SK-N-SH (cell line): Measurements from ENCODE around the gene CHID1. TPM values are rescaled to one million over a fixed set of nuclear protein-coding genes. Genes with fewer than 3 reads are reported as not detected.

Experiments
- CTCF ChIA-PET: fragments of 300-600, 350-600 bp; formaldehyde crosslinking; extraction: SDS; loops from one replicate; lab custom pipeline; 2021; lab: Yijun Ruan, JAX
- POLR2A ChIA-PET: fragments of 350-600 bp; sonication (Branson Sonifier 250); formaldehyde crosslinking; extraction: SDS; loops from one replicate; lab custom pipeline; 2020; ENCODE audit warnings: antibody characterized with exemption, inconsistent platforms; lab: Yijun Ruan, JAX
- DNase-seq: peaks from one replicate; pipeline ENCODE4 v3.0.0; 2012
- H2AFZ ChIP-seq: fragments of 200-600 bp; sonication (generic); 2 replicates; pipeline ENCODE4 v1.8.1; 2016; ENCODE audit warnings: antibody characterized with exemption, mild to moderate bottlenecking, low read depth
- H3F3A ChIP-seq: fragments of 200-600 bp; sonication (generic); replicated peaks from 2 replicates; pipeline ENCODE3; 2016; ENCODE audit warnings: antibody characterized with exemption, mild to moderate bottlenecking; ENCODE audit not compliant: insufficient read depth
- H3K27ac ChIP-seq, 2 experiments: fragments of 200-500 bp in 1 of 2; fragments of 200-600 bp in 1 of 2; sonication (Bioruptor generic) in 1 of 2; sonication (generic), shearing (Covaris generic) in 1 of 2; 2 replicates each; pipeline versions ENCODE4 v1.5.1 to v1.6.1; 2014 to 2016; ENCODE audit warnings: low read depth in 2 of 2, inconsistent platforms in 1 of 2, low read length in 1 of 2, mild to moderate bottlenecking in 1 of 2, mixed read lengths in 1 of 2
- H3K27me3 ChIP-seq: fragments of 200-600 bp; sonication (generic), shearing (Covaris generic); 2 replicates; pipeline ENCODE4 v1.6.1; 2016; ENCODE audit warnings: mixed run types; ENCODE audit not compliant: insufficient read depth
- H3K36me3 ChIP-seq, 2 experiments: fragments of 200-500 bp in 1 of 2; fragments of 200-600 bp in 1 of 2; sonication (Bioruptor generic) in 1 of 2; sonication (generic) in 1 of 2; replicated peaks in 1 of 2; 2 replicates each; pipeline versions ENCODE3 to v1.5.1; 2014 to 2016; ENCODE audit warnings: low read length in 1 of 2, mild to moderate bottlenecking in 1 of 2; ENCODE audit not compliant: insufficient read depth in 2 of 2, control insufficient read depth in 1 of 2
- H3K4me1 ChIP-seq, 2 experiments: fragments of 200-500 bp in 1 of 2; fragments of 200-600 bp in 1 of 2; sonication (Bioruptor generic) in 1 of 2; sonication (generic), shearing (Covaris generic) in 1 of 2; 2 replicates each; pipeline versions ENCODE4 v1.5.1 to v1.6.1; 2014 to 2016; ENCODE audit warnings: low read depth in 1 of 2, low read length in 1 of 2, mixed run types in 1 of 2; ENCODE audit not compliant: insufficient read depth in 2 of 2, control insufficient read depth in 1 of 2
- H3K4me2 ChIP-seq: fragments of 200-600 bp; sonication (generic), shearing (Covaris generic); 2 replicates; pipeline ENCODE4 v1.6.1; 2017; ENCODE audit warnings: mixed run types
- H3K4me3 ChIP-seq, 2 experiments: fragments of 200-500 bp in 1 of 2; fragments of 200-600 bp in 1 of 2; sonication (Bioruptor generic) in 1 of 2; sonication (generic), shearing (Covaris generic) in 1 of 2; 2 replicates each; pipeline versions ENCODE4 v1.5.1 to v1.8.1; 2014 to 2016; ENCODE audit warnings: low read depth in 2 of 2, inconsistent platforms in 1 of 2, low read length in 1 of 2, mild to moderate bottlenecking in 1 of 2, mixed read lengths in 1 of 2, moderate library complexity in 1 of 2
- H3K79me2 ChIP-seq: fragments of 200-600 bp; sonication (generic); 2 replicates; pipeline ENCODE4 v1.8.1; 2017; ENCODE audit warnings: mild to moderate bottlenecking; ENCODE audit not compliant: insufficient read depth
- H3K9ac ChIP-seq: fragments of 200-600 bp; sonication (generic); 2 replicates; pipeline ENCODE4 v1.6.1; 2017; ENCODE audit warnings: mixed run types
- H3K9me2 ChIP-seq: fragments of 200-600 bp; sonication (generic); 2 replicates; pipeline ENCODE4 v1.6.1; 2017; ENCODE audit warnings: mixed run types
- H3K9me3 ChIP-seq: fragments of 200-600 bp; sonication (generic); 2 replicates; pipeline ENCODE4 v1.6.1; 2017; ENCODE audit warnings: mixed run types, mild to moderate bottlenecking, moderate library complexity
- H4K20me1 ChIP-seq: fragments of 200-600 bp; sonication (generic); 2 replicates; pipeline ENCODE4 v1.6.1; 2017; ENCODE audit warnings: mild to moderate bottlenecking, mixed run types; ENCODE audit not compliant: insufficient read depth
- CHD2 ChIP-seq: fragments of 150-350 bp; IDR thresholded peaks from 2 replicates; pipeline ENCODE4 v1.6.1; 2018; ENCODE audit warnings: low read length; ENCODE audit not compliant: partially characterized antibody
- ELF1 ChIP-seq: IDR thresholded peaks from 2 replicates; pipeline ENCODE4 v1.4.0; 2012
- EP300 ChIP-seq, 2 experiments: IDR thresholded peaks; 2 replicates each; pipeline versions ENCODE4 v1.4.0 to v1.6.1; 2012; ENCODE audit warnings: borderline replicate concordance in 1 of 2, low read depth in 1 of 2, low read length in 1 of 2
- FOXJ3 ChIP-seq: sonication (generic); formaldehyde crosslinking; IDR thresholded peaks from 2 replicates; pipeline ENCODE4 v1.5.1; 2020; ENCODE audit warnings: mild to moderate bottlenecking, missing genetic modification reagents
- FOXM1 ChIP-seq: IDR thresholded peaks from 2 replicates; pipeline ENCODE4 v1.4.0; 2012; ENCODE audit warnings: low read depth, mild to moderate bottlenecking
- GABPA ChIP-seq: IDR thresholded peaks from 2 replicates; pipeline ENCODE4 v1.4.0; 2012; ENCODE audit warnings: low read depth, mild to moderate bottlenecking
- GATA2 ChIP-seq: sonication (generic); formaldehyde crosslinking; IDR thresholded peaks from 2 replicates; pipeline ENCODE4 v1.5.0; 2020; ENCODE audit warnings: mild to moderate bottlenecking, missing genetic modification reagents
- JUND ChIP-seq: IDR thresholded peaks from 2 replicates; pipeline ENCODE4 v1.4.0; 2012
- MAX ChIP-seq: IDR thresholded peaks from 2 replicates; pipeline ENCODE4 v1.4.0; 2012; ENCODE audit warnings: low read depth
- MXI1 ChIP-seq: IDR thresholded peaks from 2 replicates; pipeline ENCODE4 v1.6.1; 2012; ENCODE audit warnings: mild to moderate bottlenecking, low read depth, low read length, improper control_type of control experiment
- POLR2AphosphoS5 ChIP-seq: IDR thresholded peaks from 2 replicates; pipeline ENCODE4 v1.6.1; 2012; ENCODE audit warnings: low read depth, low read length
- RAD21 ChIP-seq: IDR thresholded peaks from 2 replicates; pipeline ENCODE4 v1.6.1; 2012; ENCODE audit warnings: mild to moderate bottlenecking, low read length
- RCOR1 ChIP-seq: fragments of 150-350 bp; IDR thresholded peaks from 2 replicates; pipeline ENCODE4 v1.6.1; 2017; ENCODE audit warnings: antibody characterized with exemption, low read length
- RXRA ChIP-seq: IDR thresholded peaks from 2 replicates; pipeline ENCODE4 v1.4.0; 2012; ENCODE audit warnings: low read depth, mild to moderate bottlenecking, borderline replicate concordance
- SIN3A ChIP-seq: IDR thresholded peaks from 2 replicates; pipeline ENCODE4 v1.6.1; 2012; ENCODE audit warnings: low read depth, mild to moderate bottlenecking, low read length, moderate library complexity, borderline replicate concordance
- SMC3 ChIP-seq: IDR thresholded peaks from 2 replicates; pipeline ENCODE4 v1.6.1; 2012; ENCODE audit warnings: low read depth, low read length, improper control_type of control experiment
- TAF1 ChIP-seq: IDR thresholded peaks from 2 replicates; pipeline ENCODE4 v1.6.1; 2012; ENCODE audit warnings: low read depth, mild to moderate bottlenecking, low read length, moderate library complexity, borderline replicate concordance
- YY1 ChIP-seq: IDR thresholded peaks from 2 replicates; pipeline ENCODE4 v1.4.0; 2012; ENCODE audit warnings: low read depth, mild to moderate bottlenecking
- WGBS: methylation state at CpG from one replicate; pipeline ENCODE4 v1.1.6; 2017; ENCODE audit warnings: low lambda C conversion rate; 5-methylcytosine and 5-hydroxymethylcytosine counted together
- polyA plus RNA-seq, 3 experiments: library from polyadenylated mRNA; depleted of rRNA; stranded (reverse); fragments of >200 nt; gene quantifications; 2 replicates each; pipeline ENCODE4 v1.2.3, GENCODE V29; 2012
- TF ChIP-seq, protein P1 (sequence below): IDR thresholded peaks from 2 replicates; pipeline ENCODE4 v1.4.0; 2012; ENCODE audit warnings: low read depth, borderline replicate concordance
- TF ChIP-seq, protein P2 (sequence below): fragments of 200-600 bp; sonication (generic); IDR thresholded peaks from 2 replicates; pipeline ENCODE4 v1.6.1; 2017; ENCODE audit warnings: antibody characterized with exemption, mild to moderate bottlenecking, moderate library complexity

CHID1 gene
- polyA plus RNA-seq, 1 of the 3 experiments (the other 2 are of a cell fraction): 231 TPM

DNA sequence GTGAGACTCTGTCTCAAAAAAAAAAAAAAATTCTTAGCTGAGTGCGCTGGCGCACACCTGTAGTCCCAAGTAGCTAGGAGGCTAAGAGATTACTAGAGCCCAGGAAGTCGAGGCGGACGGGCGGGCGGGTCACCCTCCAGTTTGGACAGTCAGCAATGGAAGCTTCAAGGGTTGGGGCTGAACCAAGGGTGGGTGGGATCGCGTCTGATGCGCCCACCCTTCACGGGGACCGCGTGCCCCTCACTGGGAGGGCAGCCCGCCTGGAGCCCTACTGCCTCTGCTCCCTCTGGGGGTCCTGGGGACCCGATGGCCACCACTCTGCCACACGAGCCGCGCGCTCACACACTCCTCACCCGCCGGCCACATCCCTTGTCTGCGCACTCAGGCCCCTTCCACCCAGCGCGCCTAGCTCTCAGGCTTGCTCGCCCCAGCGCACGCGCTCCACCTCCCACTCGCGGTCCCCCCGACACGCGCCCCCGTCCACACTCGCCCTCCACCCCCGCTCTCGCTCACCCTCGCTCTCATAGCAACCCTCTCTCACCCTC, 494 bp downstream of the CHID1 start:
- peak overlapping the region; percentile 91 for H3K4me2 ChIP-seq

More for the DNA sequence above, 494 bp downstream of the CHID1 start:
- 0 out of 2 replicates have a peak, but pooled peaks cover 3% of the 10 kb centered on the region for H4K20me1 ChIP-seq
- H3K27ac ChIP-seq: peak overlapping the region in 1 of 2 experiments; percentile 53; a peak in 1 of 4 replicates
- no peaks in the 10 kb centered on the region for H3F3A ChIP-seq
- no peak for TF ChIP-seq RXRA
- no peak for TF ChIP-seq ELF1
- no peak for TF ChIP-seq GABPA
- TF ChIP-seq TAF1: no peak
- TF ChIP-seq, protein P1, sequence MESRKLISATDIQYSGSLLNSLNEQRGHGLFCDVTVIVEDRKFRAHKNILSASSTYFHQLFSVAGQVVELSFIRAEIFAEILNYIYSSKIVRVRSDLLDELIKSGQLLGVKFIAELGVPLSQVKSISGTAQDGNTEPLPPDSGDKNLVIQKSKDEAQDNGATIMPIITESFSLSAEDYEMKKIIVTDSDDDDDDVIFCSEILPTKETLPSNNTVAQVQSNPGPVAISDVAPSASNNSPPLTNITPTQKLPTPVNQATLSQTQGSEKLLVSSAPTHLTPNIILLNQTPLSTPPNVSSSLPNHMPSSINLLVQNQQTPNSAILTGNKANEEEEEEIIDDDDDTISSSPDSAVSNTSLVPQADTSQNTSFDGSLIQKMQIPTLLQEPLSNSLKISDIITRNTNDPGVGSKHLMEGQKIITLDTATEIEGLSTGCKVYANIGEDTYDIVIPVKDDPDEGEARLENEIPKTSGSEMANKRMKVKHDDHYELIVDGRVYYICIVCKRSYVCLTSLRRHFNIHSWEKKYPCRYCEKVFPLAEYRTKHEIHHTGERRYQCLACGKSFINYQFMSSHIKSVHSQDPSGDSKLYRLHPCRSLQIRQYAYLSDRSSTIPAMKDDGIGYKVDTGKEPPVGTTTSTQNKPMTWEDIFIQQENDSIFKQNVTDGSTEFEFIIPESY: no peak
- no peak for TF ChIP-seq RCOR1
- TF ChIP-seq JUND: no peak
- no peak for TF ChIP-seq MXI1
- no peak for TF ChIP-seq YY1
- no peak for TF ChIP-seq POLR2AphosphoS5
- no peak for TF ChIP-seq CHD2
- TF ChIP-seq SMC3: no peak
- TF ChIP-seq, protein P2, sequence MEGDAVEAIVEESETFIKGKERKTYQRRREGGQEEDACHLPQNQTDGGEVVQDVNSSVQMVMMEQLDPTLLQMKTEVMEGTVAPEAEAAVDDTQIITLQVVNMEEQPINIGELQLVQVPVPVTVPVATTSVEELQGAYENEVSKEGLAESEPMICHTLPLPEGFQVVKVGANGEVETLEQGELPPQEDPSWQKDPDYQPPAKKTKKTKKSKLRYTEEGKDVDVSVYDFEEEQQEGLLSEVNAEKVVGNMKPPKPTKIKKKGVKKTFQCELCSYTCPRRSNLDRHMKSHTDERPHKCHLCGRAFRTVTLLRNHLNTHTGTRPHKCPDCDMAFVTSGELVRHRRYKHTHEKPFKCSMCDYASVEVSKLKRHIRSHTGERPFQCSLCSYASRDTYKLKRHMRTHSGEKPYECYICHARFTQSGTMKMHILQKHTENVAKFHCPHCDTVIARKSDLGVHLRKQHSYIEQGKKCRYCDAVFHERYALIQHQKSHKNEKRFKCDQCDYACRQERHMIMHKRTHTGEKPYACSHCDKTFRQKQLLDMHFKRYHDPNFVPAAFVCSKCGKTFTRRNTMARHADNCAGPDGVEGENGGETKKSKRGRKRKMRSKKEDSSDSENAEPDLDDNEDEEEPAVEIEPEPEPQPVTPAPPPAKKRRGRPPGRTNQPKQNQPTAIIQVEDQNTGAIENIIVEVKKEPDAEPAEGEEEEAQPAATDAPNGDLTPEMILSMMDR: no peak
- TF ChIP-seq FOXJ3 (CRISPR knock-in tag): no peak
- TF ChIP-seq RAD21: no peak
- TF ChIP-seq GATA2 (CRISPR knock-in tag): no peak
- no peak for TF ChIP-seq FOXM1
- no peak for TF ChIP-seq SIN3A
- TF ChIP-seq EP300 (IDR thresholded peaks at IDR 0.05; ENCODE audit: borderline replicate concordance in 1 of 2, low read depth in 1 of 2, low read length in 1 of 2): no peak
- no peak for TF ChIP-seq MAX
- H3K4me1 ChIP-seq: peaks cover 0 to 14% of the 10 kb centered on the region in 2 experiments; a peak in 1 of 4 replicates
- H3K9me2 ChIP-seq: no peaks in the 10 kb centered on the region
- H3K9me3 ChIP-seq: no peaks in the 10 kb centered on the region
- H3K27me3 ChIP-seq: no peaks in the 10 kb centered on the region
- peaks cover 0 to 5% of the 10 kb centered on the region in 2 experiments for H3K36me3 ChIP-seq
- H2AFZ ChIP-seq: peak overlapping the region; percentile 41; the same call in 1 of the 2 replicates
- POLR2A ChIA-PET: interaction anchor here (0.6 to 1.2 kb wide), 3 partner anchors 9 to 15 kb away, joined by 3 read pairs; no protein-coding TSS in a partner anchor
- H3K9ac ChIP-seq: peak overlapping the region; percentile 83
- peaks cover 35% of the 10 kb centered on the region for H3K79me2 ChIP-seq
- CTCF ChIA-PET: interaction anchor here (0.6 to 1.2 kb wide), 6 partner anchors 12 to 213 kb away, joined by 3 to 7 read pairs (median 3); no protein-coding TSS in a partner anchor
- WGBS: 3% methylated on average over 18 of the region's 38 CpGs
- no peak for DNase-seq
- H3K4me3 ChIP-seq: peak overlapping the region; percentile 82 to 95
